Body of pancreas (tissue), 4 donors: ENCODE results near the gene COIL. TPM values are rescaled to one million over a fixed set of nuclear protein-coding genes. Genes with fewer than 3 reads are reported as not detected.

ENCODE experiments used
- ATAC-seq: fragments of 150-250 bp; one replicate; pipeline ENCODE4 v1.9.1; 2016
- DNase-seq, 4 donors: peaks; one replicate each; pipeline ENCODE4 v3.0.0-alpha.2; 2019
- H3K27ac ChIP-seq, 4 donors: fragments of 200-600 bp; sonication (generic); 1 replicate in 3 of 4; 2 replicates in 1 of 4; pipeline versions ENCODE4 v1.5.1 to v1.6.1; 2016 to 2019; ENCODE audit warnings: mild to moderate bottlenecking in 1 of 4, mixed read lengths in 1 of 4, moderate library complexity in 1 of 4
- H3K27me3 ChIP-seq, 2 donors: fragments of 200-600 bp; sonication (generic); one replicate each; pipeline ENCODE4 v1.6.0; 2016; ENCODE audit warnings: mild to moderate bottlenecking in 1 of 2
- H3K36me3 ChIP-seq, 2 donors: fragments of 200-600 bp; sonication (generic); replicated peaks in 1 of 2; 2 replicates each; pipeline ENCODE4 v1.5.1; 2016; ENCODE audit warnings: low read depth in 2 of 2; ENCODE audit not compliant: insufficient read depth in 1 of 2
- H3K4me1 ChIP-seq: fragments of 200-600 bp; sonication (generic); one replicate; pipeline ENCODE4 v1.6.0; 2016
- H3K4me3 ChIP-seq, 2 donors: fragments of 200-600 bp; sonication (generic); 1 replicate in 1 of 2; 2 replicates in 1 of 2; pipeline ENCODE4 v1.5.1; 2016 to 2019
- H3K9me3 ChIP-seq, 3 donors: fragments of 200-600 bp; sonication (generic); 1 replicate in 2 of 3; 2 replicates in 1 of 3; pipeline ENCODE4 v1.5.1; 2016
- POLR2A ChIP-seq, 3 donors: fragments of 450-650 bp; IDR thresholded peaks; one replicate each; pipeline ENCODE4 v1.6.1; 2016; ENCODE audit warnings: antibody characterized with exemption in 3 of 3, mild to moderate bottlenecking in 2 of 3
- WGBS, 2 donors: methylation state at CpG; one replicate each; pipeline ENCODE4 v1.1.5; 2017; 5-methylcytosine and 5-hydroxymethylcytosine counted together
- intact Hi-C: fragments of 100-400 bp; cut with DNase I; formaldehyde crosslinking; loops from one replicate; pipeline ENCODE4 v1.15.1; 2023
- total RNA-seq, 2 donors: library from RNA; depleted of rRNA; stranded (reverse); fragments of >200 nt; gene quantifications; one replicate each; pipeline ENCODE4 v1.1.0, GENCODE V29; 2016
- TF ChIP-seq, protein P1 (sequence below), 7 experiments: fragments of 450-650 bp in 4 of 7; fragments of 200-600 bp in 3 of 7; sonication (generic) in 3 of 7; IDR thresholded peaks; one replicate each; pipeline ENCODE4 v1.5.1; 2016 to 2019; ENCODE audit warnings: antibody characterized with exemption in 7 of 7

The COIL gene
- total RNA-seq, 2 donors from 2014 or later = 4.6 to 7.8 TPM

DNA sequence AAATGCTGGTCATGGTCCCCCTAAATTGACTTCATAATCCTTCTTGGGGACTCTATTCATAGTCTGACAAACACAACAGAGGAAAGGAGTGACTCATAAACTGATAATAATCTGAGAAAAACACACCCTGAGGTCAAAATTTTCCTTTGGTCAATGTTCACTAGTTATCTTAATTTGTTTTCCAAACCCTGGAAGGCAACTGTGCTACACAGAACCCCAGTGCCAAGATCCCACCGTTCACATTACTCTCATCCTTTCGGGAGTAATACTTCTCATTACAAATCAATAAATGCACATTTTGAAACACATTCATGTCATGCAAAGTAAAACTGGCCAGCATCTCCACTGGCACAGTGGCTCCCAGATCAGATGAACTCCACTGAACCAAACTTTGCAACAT lies 23.2 kb downstream of the COIL start:
- intact Hi-C loops = loop anchor here (5.0 kb wide), 1 partner anchor 115 kb away; no protein-coding TSS in a partner anchor
- WGBS, 2 donors = 23 to 30% methylated on average over 2 of the region's 2 CpGs
- H3K36me3 ChIP-seq = peaks cover 0 to 11% of the 10 kb centered on the region in 2 donors

DNA sequence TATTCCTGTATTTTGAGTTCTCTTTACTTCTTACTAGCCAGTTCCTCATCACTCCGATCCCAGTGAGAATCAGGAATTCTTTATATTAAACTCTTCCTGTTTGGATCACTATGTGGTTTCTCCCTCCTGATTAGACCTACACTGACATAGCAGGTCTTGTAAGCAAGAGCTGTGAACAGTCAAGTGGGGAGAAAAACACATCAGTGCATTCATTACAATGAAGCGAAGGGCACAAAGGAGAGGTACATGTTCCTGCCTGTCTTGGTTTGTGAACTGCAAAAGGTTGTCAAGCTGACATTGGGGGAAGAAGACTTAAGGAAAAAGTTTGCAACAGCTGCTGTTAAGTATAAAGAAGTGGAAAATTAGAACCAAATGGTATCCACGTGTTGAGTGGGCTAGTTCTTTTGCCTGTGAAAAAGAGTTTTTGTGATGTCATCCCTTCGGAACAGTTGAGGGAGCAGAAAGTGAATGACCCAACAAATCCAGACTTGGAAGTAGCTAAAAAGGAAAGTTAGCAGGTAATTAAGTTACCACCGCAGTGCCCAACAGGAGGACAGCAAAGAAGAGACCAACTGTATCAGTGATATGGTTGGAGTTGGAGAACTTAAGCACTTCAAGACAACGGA lies 24.0 kb downstream of the COIL start:
- 81 to 88% methylated on average over 6 of the region's 6 CpGs for WGBS, 2 donors

More for the DNA sequence above, 23.2 kb downstream of the COIL start:
- no peaks in the 10 kb centered on the region for H3K9me3 ChIP-seq
- ATAC-seq (no peak), DNase-seq (no peak)
- H3K4me1 ChIP-seq = no peaks in the 10 kb centered on the region
- TF ChIP-seq, protein P1, sequence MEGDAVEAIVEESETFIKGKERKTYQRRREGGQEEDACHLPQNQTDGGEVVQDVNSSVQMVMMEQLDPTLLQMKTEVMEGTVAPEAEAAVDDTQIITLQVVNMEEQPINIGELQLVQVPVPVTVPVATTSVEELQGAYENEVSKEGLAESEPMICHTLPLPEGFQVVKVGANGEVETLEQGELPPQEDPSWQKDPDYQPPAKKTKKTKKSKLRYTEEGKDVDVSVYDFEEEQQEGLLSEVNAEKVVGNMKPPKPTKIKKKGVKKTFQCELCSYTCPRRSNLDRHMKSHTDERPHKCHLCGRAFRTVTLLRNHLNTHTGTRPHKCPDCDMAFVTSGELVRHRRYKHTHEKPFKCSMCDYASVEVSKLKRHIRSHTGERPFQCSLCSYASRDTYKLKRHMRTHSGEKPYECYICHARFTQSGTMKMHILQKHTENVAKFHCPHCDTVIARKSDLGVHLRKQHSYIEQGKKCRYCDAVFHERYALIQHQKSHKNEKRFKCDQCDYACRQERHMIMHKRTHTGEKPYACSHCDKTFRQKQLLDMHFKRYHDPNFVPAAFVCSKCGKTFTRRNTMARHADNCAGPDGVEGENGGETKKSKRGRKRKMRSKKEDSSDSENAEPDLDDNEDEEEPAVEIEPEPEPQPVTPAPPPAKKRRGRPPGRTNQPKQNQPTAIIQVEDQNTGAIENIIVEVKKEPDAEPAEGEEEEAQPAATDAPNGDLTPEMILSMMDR (IDR thresholded peaks at IDR 0.05) = no peak
- no peak for TF ChIP-seq POLR2A (IDR thresholded peaks at IDR 0.05)
- H3K4me3 ChIP-seq = no peak overlapping the region
- H3K27ac ChIP-seq = no peak overlapping the region
- no peaks in the 10 kb centered on the region for H3K27me3 ChIP-seq

DNA sequence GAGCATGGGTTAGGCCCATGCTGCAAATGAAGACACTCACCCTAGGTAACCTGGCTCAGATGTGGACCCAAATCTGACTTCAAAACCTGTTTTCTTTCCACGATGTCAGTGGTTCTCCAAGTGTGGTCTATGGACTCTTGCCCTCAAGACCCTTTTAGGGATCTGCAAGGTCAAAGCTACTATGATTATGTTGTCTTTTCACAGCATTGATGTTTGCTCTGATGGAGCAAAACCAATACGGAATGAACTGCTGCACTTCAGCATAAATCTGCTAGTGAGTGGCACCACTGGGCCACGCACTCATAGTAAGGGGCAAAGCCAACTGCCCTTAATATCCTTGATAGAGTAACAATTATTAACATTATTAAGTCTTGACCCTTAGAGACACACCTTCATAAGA lies 25.4 kb downstream of the COIL start:
- Histone ChIP-seq H3K27me3 (no peaks in the 10 kb centered on the region), H3K9me3 (no peaks in the 10 kb centered on the region), H3K4me1 (no peaks in the 10 kb centered on the region), H3K4me3 (no peak overlapping the region), H3K36me3 (peaks cover 0 to 5% of the 10 kb centered on the region in 2 donors), H3K27ac (no peak overlapping the region)
- intact Hi-C loops = loop anchor here (5.0 kb wide), 1 partner anchor 113 kb away; no protein-coding TSS in a partner anchor
- no peak for ATAC-seq
- WGBS, 2 donors = 91% methylated on average over 3 of the region's 3 CpGs
- no peak for DNase-seq
- TF ChIP-seq, protein P1 (IDR thresholded peaks at IDR 0.05) = no peak

More for the DNA sequence above, 24.0 kb downstream of the COIL start:
- Histone ChIP-seq H3K36me3 (peaks cover 0 to 11% of the 10 kb centered on the region in 2 donors), H3K9me3 (no peaks in the 10 kb centered on the region), H3K27me3 (no peaks in the 10 kb centered on the region), H3K27ac (no peak overlapping the region), H3K4me3 (no peak overlapping the region), H3K4me1 (no peaks in the 10 kb centered on the region)
- intact Hi-C loops = loop anchor here (5.0 kb wide), 1 partner anchor 115 kb away; no protein-coding TSS in a partner anchor
- TF ChIP-seq POLR2A (IDR thresholded peaks at IDR 0.05) = no peak
- TF ChIP-seq, protein P1 (IDR thresholded peaks at IDR 0.05) = no peak
- no peak for DNase-seq
- no peak for ATAC-seq

DNA sequence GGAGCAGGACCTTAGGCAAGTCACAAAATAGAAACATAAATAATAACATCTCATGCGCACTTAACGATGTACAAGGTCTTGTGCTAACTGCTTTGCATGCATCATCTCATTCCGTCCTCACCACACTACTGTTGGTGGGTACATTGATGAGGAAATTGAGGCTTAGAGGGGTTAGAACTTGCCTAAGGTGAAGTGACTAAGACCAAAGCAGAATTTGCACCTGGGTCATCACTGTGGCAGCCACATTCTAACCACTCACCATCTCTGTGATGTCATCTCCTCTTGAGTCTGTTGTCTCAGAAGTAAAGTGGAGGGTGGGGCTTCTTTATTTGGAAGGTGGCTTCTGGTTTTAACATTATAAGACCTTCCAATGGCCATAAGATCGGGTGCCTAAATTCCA lies 26.6 kb downstream of the COIL start:
- Histone ChIP-seq H3K27me3 (no peaks in the 10 kb centered on the region), H3K4me1 (no peaks in the 10 kb centered on the region), H3K4me3 (no peak overlapping the region), H3K36me3 (peaks cover 0 to 5% of the 10 kb centered on the region in 2 donors), H3K9me3 (no peaks in the 10 kb centered on the region), H3K27ac (no peak overlapping the region)
- TF ChIP-seq POLR2A (IDR thresholded peaks at IDR 0.05) = no peak
- ATAC-seq (no peak), DNase-seq (no peak)
- WGBS, 2 donors = 94 to 97% methylated on average over 4 of the region's 4 CpGs
- intact Hi-C loops = no loop called here

DNA sequence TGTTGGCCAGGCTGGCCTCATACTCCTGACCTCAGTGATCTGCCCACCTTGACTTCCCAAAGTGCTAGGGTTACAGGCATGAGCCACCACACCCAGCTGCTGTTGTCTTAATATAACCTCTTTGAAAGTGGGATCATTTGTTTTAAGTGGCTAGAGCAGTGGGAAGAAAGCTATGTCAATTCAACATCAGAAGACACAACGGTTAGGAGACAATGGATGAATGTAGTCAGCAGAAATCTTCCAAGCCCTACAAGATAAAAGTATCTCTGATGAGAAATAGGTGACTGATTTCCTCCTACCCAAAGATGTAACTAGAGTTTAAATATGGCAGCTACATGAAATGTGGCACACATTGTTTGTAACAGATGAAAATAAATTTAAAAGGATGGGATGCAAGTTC lies 27.0 kb downstream of the COIL start:
- intact Hi-C loops = no loop called here
- ATAC-seq (no peak), DNase-seq (no peak)
- Histone ChIP-seq H3K27me3 (no peaks in the 10 kb centered on the region), H3K27ac (no peak overlapping the region), H3K9me3 (no peaks in the 10 kb centered on the region), H3K4me1 (no peaks in the 10 kb centered on the region), H3K4me3 (no peak overlapping the region), H3K36me3 (peaks cover 0 to 5% of the 10 kb centered on the region in 2 donors)
- WGBS, 2 donors = 100% methylated on average over 1 of the region's 1 CpG
- TF ChIP-seq, protein P1 (IDR thresholded peaks at IDR 0.05) = no peak
- TF ChIP-seq POLR2A (IDR thresholded peaks at IDR 0.05) = no peak
